Measurements from ENCODE around the gene NPTN.
"Not testable (repeated sequence)": the region's sequence is repeated elsewhere in the genome, so short reads cannot be mapped to it uniquely, and the experiment has no call there.

The NPTN gene

DNA sequence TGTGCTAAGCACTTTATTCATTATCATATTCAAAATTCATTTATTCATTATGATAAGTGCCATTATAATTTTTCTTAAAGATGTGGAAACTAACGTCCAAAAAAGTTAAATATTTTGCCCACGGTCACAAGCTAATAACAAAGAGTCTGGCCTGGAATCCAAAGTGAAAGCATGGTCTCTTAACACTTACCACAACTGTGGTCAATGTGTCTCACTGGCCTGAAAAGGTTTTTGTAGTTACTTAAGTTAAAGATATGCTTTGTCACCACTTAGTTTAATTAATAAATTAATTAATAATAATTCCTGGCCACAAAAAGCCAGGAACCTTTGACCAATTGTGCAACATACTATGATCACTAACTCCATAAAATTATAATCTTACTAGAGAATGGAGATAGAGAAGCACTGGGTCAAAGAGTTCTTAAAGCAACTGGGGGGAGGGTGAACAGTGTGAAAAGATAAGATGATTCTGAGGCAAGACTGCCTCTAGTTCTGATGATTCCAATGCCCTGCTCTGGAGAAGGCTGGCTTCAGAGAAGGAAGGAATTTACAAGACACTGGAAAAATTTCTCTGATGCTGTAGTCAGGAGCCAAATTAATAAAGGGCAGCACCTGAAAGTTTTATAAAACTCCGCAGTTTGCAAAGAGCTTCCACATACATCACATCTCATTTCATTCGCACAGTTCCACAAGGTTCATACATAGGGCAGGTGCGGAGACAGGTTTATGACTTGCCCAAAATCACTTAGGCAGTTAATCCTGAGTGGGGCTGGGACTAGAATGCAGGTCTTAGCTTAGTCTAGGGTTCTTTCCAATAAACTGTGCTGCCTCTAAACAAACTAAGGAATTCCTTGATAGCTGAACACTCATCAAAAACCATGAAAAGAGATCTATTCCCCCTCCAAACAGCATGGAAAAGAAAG lies 32.5 kb downstream of the NPTN start:
- no peak for DNase-seq

DNA sequence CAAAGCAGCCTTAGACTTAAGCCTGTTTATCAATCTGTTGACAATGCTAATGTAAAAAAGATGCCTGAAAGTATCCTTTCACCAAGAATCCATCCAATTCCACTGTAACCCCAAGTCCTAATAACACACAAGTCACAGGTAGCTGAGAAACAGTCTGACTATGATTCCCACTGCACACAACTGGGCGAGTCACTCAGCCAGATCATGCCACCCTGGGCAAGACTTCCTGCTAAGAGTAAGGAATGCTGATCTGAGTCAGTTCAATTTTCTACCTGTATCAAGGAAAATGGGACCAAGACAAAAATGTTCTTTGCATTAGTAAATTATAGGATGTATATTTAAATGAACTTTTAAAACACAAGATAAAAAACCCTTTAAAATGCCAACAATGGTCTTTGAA lies 33.3 kb downstream of the NPTN start:
- no peak for DNase-seq

DNA sequence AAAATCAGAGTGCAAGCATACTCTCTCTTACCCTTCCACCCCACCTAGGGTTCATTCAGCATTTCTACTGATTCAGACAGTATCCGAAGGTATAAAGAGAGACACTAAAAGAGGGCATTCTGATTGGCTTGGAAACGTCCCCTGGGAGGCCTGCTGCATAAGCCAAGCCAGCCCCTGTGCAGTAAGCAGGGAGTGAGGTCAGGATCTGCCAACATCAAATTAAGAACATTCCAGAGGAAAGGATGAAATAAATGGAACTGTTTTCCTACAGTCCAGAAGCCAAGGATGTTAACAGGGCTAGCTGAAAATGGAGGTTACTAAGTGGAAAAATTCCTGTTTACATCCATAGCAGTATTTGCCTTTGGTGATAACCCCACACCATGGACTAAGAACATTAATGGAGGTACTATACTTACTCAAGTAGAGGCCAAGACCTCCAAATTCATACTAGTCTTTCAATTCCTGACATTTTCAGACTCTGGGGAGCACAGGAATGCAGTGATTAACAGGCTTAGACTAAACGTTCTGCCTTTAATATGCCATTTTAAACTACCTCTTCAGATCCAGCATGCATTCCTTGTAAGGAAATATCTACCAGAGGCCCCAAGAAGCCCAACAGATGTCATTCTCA lies 34.5 kb downstream of the NPTN start:
- no peak for DNase-seq

DNA sequence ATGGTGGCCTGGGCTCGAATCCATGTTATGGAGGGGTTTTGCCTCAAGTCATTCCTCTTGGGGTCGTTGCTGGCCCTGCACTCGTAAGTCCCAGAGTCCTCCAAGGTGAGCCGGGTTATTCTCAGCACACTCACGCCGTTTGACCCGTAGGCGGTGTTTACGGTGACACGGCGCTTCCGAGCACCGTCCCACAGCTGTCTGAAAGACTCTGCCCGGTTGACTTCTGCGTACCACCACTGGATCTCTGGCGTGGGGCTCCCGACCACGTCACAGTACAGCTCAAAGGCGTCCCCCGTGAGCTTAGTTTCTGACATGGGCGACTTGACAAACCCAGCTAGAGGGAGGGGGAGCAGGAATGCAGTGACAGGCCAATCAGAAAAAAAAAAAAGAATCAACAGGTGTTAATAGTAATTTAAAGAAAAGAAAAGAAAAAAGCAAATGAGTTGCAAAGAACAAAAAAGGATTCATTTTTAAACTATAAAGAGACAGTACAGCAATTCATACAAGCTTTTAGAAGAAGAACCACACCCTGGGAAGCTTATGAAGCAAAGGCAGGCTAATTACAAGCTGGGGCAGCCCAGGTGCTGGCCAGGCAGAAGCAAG lies 36.1 kb downstream of the NPTN start:
- DNase-seq, result no peak

DNA sequence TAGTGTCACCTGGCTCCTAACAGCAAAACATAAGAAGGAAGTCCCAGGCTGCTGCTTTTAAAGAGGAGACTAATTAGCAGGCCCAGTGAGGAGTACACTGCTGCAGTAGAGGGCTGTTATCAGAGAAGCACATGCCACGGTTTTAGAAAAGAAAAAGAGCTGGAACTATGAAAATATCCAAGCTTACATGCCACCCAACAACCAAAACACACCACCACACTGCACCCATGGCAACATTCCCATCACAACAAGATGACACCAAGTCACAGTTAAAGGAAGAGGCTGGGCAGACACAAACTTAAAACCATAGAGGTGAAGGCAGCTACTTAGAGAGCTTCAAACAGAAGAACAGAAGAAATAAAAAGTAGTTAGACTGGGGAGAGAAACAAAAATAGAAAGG lies 37.0 kb downstream of the NPTN start:
- DNase-seq, result no peak

GRCh38 chr15:73594109-73594508 lies 39.1 kb downstream of the NPTN start:
- no peak for DNase-seq

- DNase-seq, result no peak
Observed at GRCh38 chr15:73593304-73594074, 39.7 kb downstream of the NPTN start.

- DNase-seq, result no peak
Observed at GRCh38 chr15:73590263-73590662, 42.9 kb downstream of the NPTN start.

DNA sequence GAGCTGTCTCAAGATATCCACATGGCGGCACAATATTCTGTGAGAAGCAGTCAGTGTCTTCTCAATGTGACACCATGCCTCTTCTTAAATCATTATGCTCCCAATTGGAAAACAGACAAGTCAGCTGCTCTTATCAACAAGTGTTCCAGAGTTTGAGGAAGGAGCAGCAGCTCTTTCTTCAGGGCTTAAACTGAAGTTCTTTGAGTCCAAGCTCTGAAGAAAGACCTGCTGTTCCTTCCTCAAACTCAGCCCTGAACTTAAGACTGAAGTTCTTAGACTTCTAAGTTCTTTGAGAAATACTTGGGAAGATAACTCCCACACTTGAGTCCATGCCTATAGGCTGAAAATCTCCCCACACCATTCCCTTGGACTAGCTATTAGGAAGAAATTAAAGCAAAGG lies 43.4 kb downstream of the NPTN start:
- DNase-seq, result no peak

GRCh38 chr15:73585871-73586654 lies 47.1 kb downstream of the NPTN start:
- DNase-seq, result no peak

- DNase-seq, result no peak
Observed at GRCh38 chr15:73584699-73585420, 48.3 kb downstream of the NPTN start.

- no peak for DNase-seq
Observed at GRCh38 chr15:73583544-73583943, 49.6 kb downstream of the NPTN start.

DNA sequence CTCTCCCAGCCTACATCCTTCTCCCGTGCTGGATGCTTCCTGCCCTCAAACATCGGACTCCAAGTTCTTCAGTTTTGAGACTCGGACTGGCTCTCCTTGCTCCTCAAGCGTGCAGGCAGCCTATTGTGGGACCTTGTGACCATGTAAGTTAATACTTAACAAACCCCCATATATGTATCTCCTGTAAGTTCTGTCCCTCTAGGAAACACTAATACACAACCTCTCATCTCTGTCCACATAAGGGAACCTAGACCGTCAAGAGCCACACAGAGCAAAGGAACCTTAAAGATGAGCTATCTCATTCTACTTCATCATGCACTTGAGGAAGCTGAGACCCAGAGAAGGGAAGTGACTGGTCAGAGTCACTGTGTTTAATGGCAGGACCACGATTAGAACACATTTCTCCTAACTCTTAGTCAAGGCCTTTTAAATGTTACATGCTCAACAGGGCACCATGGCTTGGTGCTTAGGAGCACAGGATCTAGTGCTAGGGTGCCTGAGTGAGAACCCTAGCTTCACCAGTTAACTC lies 50.3 kb downstream of the NPTN start:
- no peak for DNase-seq

GRCh38 chr15:73578026-73578425 lies 55.2 kb downstream of the NPTN start:
- DNase-seq, result no peak

GRCh38 chr15:73577593-73577992 lies 55.6 kb downstream of the NPTN start:
- not testable (repeated sequence) for DNase-seq

DNA sequence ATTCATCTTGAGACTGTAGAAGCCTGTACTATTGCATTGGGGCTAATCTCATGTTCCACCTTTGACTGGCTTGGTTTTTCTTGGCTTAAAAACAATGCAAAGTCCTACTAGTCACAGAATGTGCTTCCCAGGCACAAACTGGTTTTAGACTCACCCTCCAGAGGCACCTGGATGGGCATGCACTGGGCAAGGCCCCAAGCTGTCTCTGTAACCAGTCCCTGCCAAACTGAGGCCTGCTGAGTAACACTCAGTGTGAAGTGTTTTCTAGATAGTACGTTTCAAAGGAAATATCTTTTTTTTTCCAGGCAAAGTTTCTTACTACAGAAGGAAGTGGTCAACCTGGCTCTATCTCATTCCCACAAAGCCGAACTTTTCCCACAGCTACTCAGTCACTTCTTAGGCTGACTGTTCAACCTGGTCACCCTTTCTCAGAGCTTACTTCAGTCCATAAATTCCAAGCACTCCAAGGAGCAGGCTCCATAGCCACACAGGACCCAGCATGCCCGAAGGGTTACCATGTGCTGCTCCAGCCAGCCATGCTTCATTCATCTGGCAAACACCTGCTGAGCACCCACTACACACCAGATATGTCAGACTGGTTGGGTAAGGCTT lies 57.4 kb downstream of the NPTN start:
- DNase-seq, result no peak

DNA sequence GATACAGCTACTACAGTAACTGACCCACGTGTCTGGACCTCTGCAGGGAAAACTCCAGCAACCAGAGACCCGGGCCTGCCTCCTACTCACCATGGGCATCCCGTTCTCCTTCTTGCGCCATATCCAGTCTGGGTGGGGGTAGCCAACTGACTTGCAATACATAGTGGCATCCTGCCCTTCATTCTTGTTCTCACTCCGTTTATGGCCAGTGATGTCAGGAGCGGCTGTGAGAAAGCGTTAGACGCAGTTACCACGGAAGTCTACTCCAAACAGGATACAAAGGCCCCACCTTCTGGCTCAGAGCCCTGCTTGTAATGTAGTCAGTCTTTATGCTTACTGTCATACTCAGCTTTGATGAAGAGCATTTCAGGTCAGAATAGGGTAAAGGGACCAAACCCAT lies 59.6 kb downstream of the NPTN start:
- DNase-seq, result no peak

- no peak for DNase-seq
Observed at GRCh38 chr15:73573037-73573436, 60.2 kb downstream of the NPTN start.

- DNase-seq, result no peak
Observed at GRCh38 chr15:73572296-73572695, 60.9 kb downstream of the NPTN start.

GRCh38 chr15:73571346-73571745 lies 61.8 kb downstream of the NPTN start:
- no peak for DNase-seq

All from KG1 (cell line).